Measurements from ENCODE around the gene FAM177A1. TPM values are rescaled to one million over a fixed set of nuclear protein-coding genes. Genes with fewer than 3 reads are reported as not detected.

FAM177A1 gene
- total and polyA plus RNA-seq, 9 of the 15 experiments (the other 6 are each of a cell fraction or from before 2014, with no cell fraction given) = 7.7 to 36.2 (median 29.9) TPM

DNA sequence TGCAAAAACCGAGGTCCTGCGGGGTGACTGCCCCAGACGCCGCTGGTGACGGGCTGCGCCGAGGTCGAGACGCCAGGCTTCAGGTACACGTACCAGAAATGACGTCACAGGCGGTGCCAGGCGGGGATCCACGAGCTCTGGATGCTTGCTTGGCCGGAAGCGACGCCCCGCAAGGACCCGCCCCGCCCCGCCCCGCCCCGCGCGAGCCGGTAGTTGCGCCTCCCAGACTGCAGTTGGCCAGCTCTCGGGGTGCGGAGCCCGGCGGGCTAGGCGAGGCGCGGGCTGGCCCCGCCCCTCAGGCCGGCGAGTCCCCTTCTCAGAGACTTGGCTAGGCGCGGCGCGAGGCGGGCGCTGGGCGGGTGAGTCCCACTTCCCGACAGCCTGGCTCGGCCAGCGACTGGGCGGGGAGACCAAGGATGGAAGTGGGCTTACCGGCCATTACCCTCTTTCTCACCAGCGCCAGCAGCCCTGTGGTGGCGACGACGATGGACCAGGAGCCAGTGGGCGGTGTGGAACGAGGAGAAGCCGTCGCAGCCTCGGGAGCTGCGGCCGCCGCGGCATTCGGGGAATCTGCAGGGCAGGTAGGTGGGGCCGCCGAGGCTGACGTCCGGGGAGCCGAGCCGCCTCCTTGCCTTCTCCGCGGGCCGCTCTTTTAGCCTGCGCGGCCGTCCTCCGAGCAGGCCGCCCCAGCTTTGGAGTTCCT, at the start of gene FAM177A1 (continued):
- TF ChIP-seq HDAC1 (IDR thresholded peaks at IDR 0.05) (peak in 1 of 2 experiments; percentile 42; a peak in 1 of 4 replicates), ZNF212 (CRISPR knock-in tag; IDR thresholded peaks at IDR 0.05) (no peak), SIN3A (IDR thresholded peaks at IDR 0.05; ENCODE audit: borderline replicate concordance in 2 of 2, control insufficient read depth in 1 of 2, low read depth in 2 of 2, low read length in 2 of 2) (peak; percentile 36 to 37; a peak in 2 of 4 replicates), LEF1 (IDR thresholded peaks at IDR 0.05) (no peak), MBD2 (IDR thresholded peaks at IDR 0.05; ENCODE audit: borderline replicate concordance, low read depth) (0 out of 2 replicates have a peak, but pooled peaks have one; percentile 19), SAP30 (IDR thresholded peaks at IDR 0.05; ENCODE audit: borderline replicate concordance, insufficient read depth, low read depth, low read length, poor library complexity, severe bottlenecking) (peak; percentile 42), NRF1 (conservative IDR thresholded peaks at IDR 0.05 in 1 of 2, IDR thresholded peaks at IDR 0.05 in 1 of 2) (peak; percentile 69 to 75), SRSF9 (IDR thresholded peaks at IDR 0.05; ENCODE audit: borderline replicate concordance, low read depth, low read length) (no peak), CTBP1 (IDR thresholded peaks at IDR 0.05; ENCODE audit: borderline replicate concordance) (peak; percentile 76), SP1 (CRISPR knock-in tag; IDR thresholded peaks at IDR 0.05) (peak; percentile 65), TARDBP (IDR thresholded peaks at IDR 0.05) (no peak), CREB1 (IDR thresholded peaks at IDR 0.05) (peak; percentile 86), CREB1 (CRISPR knock-in tag; IDR thresholded peaks at IDR 0.05) (peak; percentile 90), EP400 (IDR thresholded peaks at IDR 0.05) (peak; percentile 82; the same call in 1 of the 2 replicates), JUN (IDR thresholded peaks at IDR 0.05; ENCODE audit: borderline replicate concordance, low read depth, low read length) (peak; percentile 42; the same call in 1 of the 2 replicates), JUN (CRISPR knock-in tag; IDR thresholded peaks at IDR 0.05; ENCODE audit: borderline replicate concordance) (no peak), KHSRP (IDR thresholded peaks at IDR 0.05) (peak; percentile 58; the same call in 1 of the 2 replicates), ZNF780A (CRISPR knock-in tag; IDR thresholded peaks at IDR 0.05) (no peak), NR3C1 (CRISPR knock-in tag; IDR thresholded peaks at IDR 0.05) (0 out of 2 replicates have a peak, but pooled peaks have one; percentile 40), ZBTB7A (IDR thresholded peaks at IDR 0.05; ENCODE audit: borderline replicate concordance, control insufficient read depth, low read depth, low read length) (peak; percentile 37; the same call in 1 of the 2 replicates)
- TF ChIP-seq, protein P1, sequence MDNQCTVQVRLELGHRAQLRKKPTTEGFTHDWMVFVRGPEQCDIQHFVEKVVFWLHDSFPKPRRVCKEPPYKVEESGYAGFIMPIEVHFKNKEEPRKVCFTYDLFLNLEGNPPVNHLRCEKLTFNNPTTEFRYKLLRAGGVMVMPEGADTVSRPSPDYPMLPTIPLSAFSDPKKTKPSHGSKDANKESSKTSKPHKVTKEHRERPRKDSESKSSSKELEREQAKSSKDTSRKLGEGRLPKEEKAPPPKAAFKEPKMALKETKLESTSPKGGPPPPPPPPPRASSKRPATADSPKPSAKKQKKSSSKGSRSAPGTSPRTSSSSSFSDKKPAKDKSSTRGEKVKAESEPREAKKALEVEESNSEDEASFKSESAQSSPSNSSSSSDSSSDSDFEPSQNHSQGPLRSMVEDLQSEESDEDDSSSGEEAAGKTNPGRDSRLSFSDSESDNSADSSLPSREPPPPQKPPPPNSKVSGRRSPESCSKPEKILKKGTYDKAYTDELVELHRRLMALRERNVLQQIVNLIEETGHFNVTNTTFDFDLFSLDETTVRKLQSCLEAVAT (IDR thresholded peaks at IDR 0.05) = peak in 1 of 2 experiments; percentile 80; a peak in 1 of 4 replicates
- TF ChIP-seq, protein P2, sequence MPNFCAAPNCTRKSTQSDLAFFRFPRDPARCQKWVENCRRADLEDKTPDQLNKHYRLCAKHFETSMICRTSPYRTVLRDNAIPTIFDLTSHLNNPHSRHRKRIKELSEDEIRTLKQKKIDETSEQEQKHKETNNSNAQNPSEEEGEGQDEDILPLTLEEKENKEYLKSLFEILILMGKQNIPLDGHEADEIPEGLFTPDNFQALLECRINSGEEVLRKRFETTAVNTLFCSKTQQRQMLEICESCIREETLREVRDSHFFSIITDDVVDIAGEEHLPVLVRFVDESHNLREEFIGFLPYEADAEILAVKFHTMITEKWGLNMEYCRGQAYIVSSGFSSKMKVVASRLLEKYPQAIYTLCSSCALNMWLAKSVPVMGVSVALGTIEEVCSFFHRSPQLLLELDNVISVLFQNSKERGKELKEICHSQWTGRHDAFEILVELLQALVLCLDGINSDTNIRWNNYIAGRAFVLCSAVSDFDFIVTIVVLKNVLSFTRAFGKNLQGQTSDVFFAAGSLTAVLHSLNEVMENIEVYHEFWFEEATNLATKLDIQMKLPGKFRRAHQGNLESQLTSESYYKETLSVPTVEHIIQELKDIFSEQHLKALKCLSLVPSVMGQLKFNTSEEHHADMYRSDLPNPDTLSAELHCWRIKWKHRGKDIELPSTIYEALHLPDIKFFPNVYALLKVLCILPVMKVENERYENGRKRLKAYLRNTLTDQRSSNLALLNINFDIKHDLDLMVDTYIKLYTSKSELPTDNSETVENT (CRISPR knock-in tag; IDR thresholded peaks at IDR 0.05) = 0 out of 2 replicates have a peak, but pooled peaks have one; percentile 31
- TF ChIP-seq, protein P3, sequence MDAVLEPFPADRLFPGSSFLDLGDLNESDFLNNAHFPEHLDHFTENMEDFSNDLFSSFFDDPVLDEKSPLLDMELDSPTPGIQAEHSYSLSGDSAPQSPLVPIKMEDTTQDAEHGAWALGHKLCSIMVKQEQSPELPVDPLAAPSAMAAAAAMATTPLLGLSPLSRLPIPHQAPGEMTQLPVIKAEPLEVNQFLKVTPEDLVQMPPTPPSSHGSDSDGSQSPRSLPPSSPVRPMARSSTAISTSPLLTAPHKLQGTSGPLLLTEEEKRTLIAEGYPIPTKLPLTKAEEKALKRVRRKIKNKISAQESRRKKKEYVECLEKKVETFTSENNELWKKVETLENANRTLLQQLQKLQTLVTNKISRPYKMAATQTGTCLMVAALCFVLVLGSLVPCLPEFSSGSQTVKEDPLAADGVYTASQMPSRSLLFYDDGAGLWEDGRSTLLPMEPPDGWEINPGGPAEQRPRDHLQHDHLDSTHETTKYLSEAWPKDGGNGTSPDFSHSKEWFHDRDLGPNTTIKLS (IDR thresholded peaks at IDR 0.05; ENCODE audit: borderline replicate concordance, low read depth) = peak; percentile 71

Data from K562 (cell line).